Cardiac muscle cell (in vitro differentiated cells and primary cell): ENCODE results near the gene WNT9B. TPM values are rescaled to one million over a fixed set of nuclear protein-coding genes. Genes with fewer than 3 reads are reported as not detected.
A peak's percentile ranks its signal among the peaks of the same experiment; 100 is the strongest.

ENCODE experiments used
- DNase-seq, 2 donors: peaks; one replicate each; pipeline versions ENCODE4 v3.0.0 to v3.0.0-alpha.2; 2010 to 2017; ENCODE audit warnings: low read depth in 1 of 2, low spot score in 1 of 2
- H3K27ac ChIP-seq: fragments of 200-600 bp; sonication (generic); 2 replicates; pipeline ENCODE4 v1.5.1; 2016
- H3K27me3 ChIP-seq: fragments of 200-600 bp; sonication (generic); 2 replicates; pipeline ENCODE4 v1.6.0; 2016; ENCODE audit warnings: control low read depth
- H3K36me3 ChIP-seq: fragments of 200-600 bp; sonication (generic); 2 replicates; pipeline ENCODE4 v1.5.1; 2016; ENCODE audit warnings: control low read depth
- H3K4me1 ChIP-seq: fragments of 200-600 bp; sonication (generic); 2 replicates; pipeline ENCODE4 v1.8.1; 2017; ENCODE audit warnings: low read depth, mild to moderate bottlenecking, mixed run types
- H3K4me3 ChIP-seq: fragments of 200-600 bp; sonication (generic); 2 replicates; pipeline ENCODE4 v1.5.1; 2016; ENCODE audit warnings: mild to moderate bottlenecking
- H3K9me3 ChIP-seq: fragments of 200-600 bp; sonication (generic); 2 replicates; pipeline ENCODE4 v1.5.1; 2017; ENCODE audit warnings: low read depth, mild to moderate bottlenecking, control low read depth
- polyA plus RNA-seq: library from polyadenylated mRNA; unstranded; fragments of >200 nt; fragmentation: Nextera tagmentation; extraction: Ambion mirVana; gene quantifications from 2 replicates; pipeline ENCODE4 v1.2.1, GENCODE V29; 2016
- total RNA-seq: library from RNA; depleted of rRNA; stranded (reverse); fragments of >200 nt; gene quantifications from 2 replicates; pipeline ENCODE4 v1.2.3, GENCODE V29; 2016
- TF ChIP-seq, protein P1 (sequence below): IDR thresholded peaks from 2 replicates; pipeline ENCODE4 v1.5.1; 2012; ENCODE audit warnings: low read depth, mild to moderate bottlenecking, low read length

The WNT9B gene
- total and polyA plus RNA-seq, 2 experiments from 2014 or later: 0.33 TPM; not detected in 1

DNA sequence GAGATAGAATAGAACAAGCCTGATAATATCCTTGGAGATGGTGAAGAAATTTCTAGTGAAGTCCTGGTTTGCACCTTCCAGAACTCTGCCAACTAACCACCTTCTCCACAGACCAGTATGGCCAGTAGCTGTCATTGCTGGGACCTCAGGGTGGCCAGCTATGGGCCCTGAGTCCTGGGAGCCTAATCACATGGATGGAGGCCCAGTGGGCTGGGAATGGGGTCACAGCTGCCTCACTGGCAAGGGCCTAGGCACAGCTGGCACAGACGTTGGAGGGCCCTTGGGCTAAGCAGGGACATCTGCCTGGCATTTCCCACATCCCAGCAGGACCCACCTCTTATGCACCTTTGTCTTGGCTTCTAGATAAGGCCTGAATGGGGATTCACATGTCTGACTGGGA lies 25.3 kb upstream of the WNT9B start:
- Histone ChIP-seq H3K27ac (no peak overlapping the region), H3K27me3 (peaks cover 16% of the 10 kb centered on the region), H3K36me3 (no peaks in the 10 kb centered on the region), H3K4me1 (no peaks in the 10 kb centered on the region), H3K4me3 (no peak overlapping the region), H3K9me3 (no peaks in the 10 kb centered on the region)
- no peak for DNase-seq
- TF ChIP-seq, protein P1, sequence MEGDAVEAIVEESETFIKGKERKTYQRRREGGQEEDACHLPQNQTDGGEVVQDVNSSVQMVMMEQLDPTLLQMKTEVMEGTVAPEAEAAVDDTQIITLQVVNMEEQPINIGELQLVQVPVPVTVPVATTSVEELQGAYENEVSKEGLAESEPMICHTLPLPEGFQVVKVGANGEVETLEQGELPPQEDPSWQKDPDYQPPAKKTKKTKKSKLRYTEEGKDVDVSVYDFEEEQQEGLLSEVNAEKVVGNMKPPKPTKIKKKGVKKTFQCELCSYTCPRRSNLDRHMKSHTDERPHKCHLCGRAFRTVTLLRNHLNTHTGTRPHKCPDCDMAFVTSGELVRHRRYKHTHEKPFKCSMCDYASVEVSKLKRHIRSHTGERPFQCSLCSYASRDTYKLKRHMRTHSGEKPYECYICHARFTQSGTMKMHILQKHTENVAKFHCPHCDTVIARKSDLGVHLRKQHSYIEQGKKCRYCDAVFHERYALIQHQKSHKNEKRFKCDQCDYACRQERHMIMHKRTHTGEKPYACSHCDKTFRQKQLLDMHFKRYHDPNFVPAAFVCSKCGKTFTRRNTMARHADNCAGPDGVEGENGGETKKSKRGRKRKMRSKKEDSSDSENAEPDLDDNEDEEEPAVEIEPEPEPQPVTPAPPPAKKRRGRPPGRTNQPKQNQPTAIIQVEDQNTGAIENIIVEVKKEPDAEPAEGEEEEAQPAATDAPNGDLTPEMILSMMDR: no peak

DNA sequence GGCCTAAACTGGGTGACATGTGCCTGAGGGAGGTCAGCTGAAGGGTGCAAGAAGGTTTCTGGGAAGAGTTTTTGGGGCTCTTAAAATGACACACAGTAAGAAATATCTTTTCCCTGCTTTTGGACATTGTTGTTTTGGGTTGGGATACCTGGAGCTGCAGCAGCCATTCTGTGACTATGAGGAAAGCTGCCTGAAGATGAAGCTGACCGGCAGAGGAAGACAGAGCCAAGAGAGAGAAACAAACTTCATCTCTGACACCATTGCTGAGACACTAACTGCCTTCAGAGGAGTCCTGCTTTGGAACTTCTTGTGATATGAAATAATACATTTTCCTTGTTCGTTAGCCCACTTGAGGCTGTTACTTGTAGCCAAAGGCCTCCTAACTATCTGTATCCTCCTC lies 24.1 kb upstream of the WNT9B start:
- Histone ChIP-seq H3K9me3 (no peaks in the 10 kb centered on the region), H3K27ac (no peak overlapping the region), H3K27me3 (peaks cover 5% of the 10 kb centered on the region), H3K36me3 (no peaks in the 10 kb centered on the region), H3K4me1 (no peaks in the 10 kb centered on the region), H3K4me3 (no peak overlapping the region)
- DNase-seq: no peak
- TF ChIP-seq, protein P1: no peak

GRCh38 chr17:46831573-46832330 lies 19.6 kb upstream of the WNT9B start:
- TF ChIP-seq, protein P1: no peak
- H3K27me3 ChIP-seq: no peaks in the 10 kb centered on the region
- DNase-seq: no peak

DNA sequence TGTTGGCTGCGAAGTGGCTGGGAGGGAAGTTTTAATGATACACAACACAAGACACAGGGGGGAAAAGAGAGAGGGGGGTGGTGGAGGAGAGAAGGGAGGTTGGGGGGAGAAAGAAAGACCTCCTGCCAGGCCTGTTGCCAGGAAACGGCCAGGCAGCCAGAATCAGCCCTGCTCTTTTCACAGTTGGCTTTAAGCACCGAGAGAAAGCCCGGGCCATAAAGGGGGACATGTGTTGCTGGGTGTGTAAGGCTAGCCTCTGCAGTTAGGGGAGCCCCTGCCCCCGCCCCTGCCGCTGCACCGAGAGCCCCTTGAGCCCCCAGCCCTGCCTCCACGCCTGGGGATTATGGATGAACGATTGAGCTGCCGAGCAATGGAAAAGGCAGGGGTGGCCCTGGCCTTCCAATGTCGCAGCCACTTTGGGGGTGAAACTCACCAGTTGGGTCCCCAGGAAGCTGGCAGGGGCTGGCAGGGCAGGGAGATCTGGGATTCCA lies 19.0 kb upstream of the WNT9B start:
- no peak overlapping the region for H3K4me3 ChIP-seq
- H3K4me1 ChIP-seq: peaks cover 9% of the 10 kb centered on the region
- H3K36me3 ChIP-seq: no peaks in the 10 kb centered on the region
- no peak for DNase-seq
- no peaks in the 10 kb centered on the region for H3K9me3 ChIP-seq
- H3K27ac ChIP-seq: no peak overlapping the region
- H3K27me3 ChIP-seq: no peaks in the 10 kb centered on the region
- TF ChIP-seq, protein P1: no peak

More at GRCh38 chr17:46831573-46832330, 19.6 kb upstream of the WNT9B start:
- H3K4me1 ChIP-seq: peaks cover 9% of the 10 kb centered on the region
- H3K4me3 ChIP-seq: no peak overlapping the region
- no peaks in the 10 kb centered on the region for H3K9me3 ChIP-seq
- H3K36me3 ChIP-seq: no peaks in the 10 kb centered on the region
- H3K27ac ChIP-seq: no peak overlapping the region

DNA sequence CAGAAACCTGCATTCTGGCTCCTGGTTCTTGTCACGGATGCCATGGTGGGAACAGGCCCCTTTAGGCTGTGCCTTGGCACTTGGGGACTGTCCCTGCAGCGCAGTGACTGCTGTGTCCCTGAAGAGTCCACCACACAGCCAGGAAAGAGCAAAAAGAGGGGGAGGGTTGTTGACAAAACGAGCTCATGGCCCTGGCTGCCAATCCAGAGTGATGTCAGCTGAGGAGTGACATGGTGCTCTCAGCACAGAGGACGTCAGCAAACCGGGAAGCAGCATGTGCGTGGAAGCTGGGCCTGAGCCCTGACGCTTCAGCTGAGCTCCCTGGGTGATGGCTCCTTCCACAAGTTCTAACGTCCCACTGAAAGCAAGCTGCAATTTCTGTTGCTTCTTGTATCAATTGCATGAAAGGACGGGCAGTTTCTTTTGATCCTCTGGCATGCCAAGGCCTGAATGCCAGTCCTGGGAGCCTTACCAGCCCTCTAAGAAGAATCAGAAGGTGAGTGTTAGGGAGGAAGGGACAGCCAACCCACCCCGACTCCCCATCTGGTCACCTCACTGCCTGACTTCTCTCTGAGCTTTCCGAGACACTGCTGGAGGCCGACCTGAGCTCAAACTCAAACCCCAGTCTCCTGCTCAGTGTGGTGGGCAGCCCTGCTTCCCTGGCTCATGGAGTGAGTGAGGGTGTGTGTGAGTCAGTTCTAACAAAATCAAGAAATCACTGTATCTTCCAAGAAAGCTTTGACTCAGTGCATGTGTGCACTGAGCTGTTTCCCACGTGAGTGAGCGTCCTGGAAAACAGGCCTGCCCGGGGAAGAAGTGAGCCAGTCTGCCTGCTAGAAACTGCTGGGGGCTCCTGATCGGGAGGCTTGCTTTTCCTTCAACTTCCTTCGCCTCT lies 18.2 kb upstream of the WNT9B start:
- H3K36me3 ChIP-seq: no peaks in the 10 kb centered on the region
- no peak overlapping the region for H3K4me3 ChIP-seq
- H3K4me1 ChIP-seq: peaks cover 9% of the 10 kb centered on the region
- DNase-seq: peak; percentile 48 to 52
- no peaks in the 10 kb centered on the region for H3K9me3 ChIP-seq
- TF ChIP-seq, protein P1: no peak
- no peak overlapping the region for H3K27ac ChIP-seq
- H3K27me3 ChIP-seq: no peaks in the 10 kb centered on the region
